ENCODE results near the gene IL4I1.

GRCh38 chr19:49911381-49912145 is 14.9 kb upstream of the IL4I1 start:
- TF ChIP-seq JUN (IDR thresholded peaks at IDR 0.05; ENCODE audit: low read depth, low read length) (no peak), KDM1A (IDR thresholded peaks at IDR 0.05; ENCODE audit: borderline replicate concordance, low read length) (no peak), ZNF274 (IDR thresholded peaks at IDR 0.05; ENCODE audit: borderline replicate concordance, extremely low read depth, low read length) (no peak), POLR2A (IDR thresholded peaks at IDR 0.05; ENCODE audit: control extremely low read depth in 1 of 2, low read depth in 2 of 2, low read length in 2 of 2) (peak in 1 of 2 experiments; percentile 68; a peak in 1 of 3 replicates), RAD21 (IDR thresholded peaks at IDR 0.05 in 1 of 2, conservative IDR thresholded peaks at IDR 0.05 in 1 of 2; ENCODE audit: low read depth in 2 of 2, low read length in 2 of 2) (no peak), YY1 (IDR thresholded peaks at IDR 0.05; ENCODE audit: low read depth, low read length) (no peak), RXRA (IDR thresholded peaks at IDR 0.05; ENCODE audit: insufficient read depth, low read depth, low read length) (no peak), EZH2 (IDR thresholded peaks at IDR 0.05; ENCODE audit: low read depth, low read length, severe bottlenecking) (no peak)
- TF ChIP-seq, protein P1, sequence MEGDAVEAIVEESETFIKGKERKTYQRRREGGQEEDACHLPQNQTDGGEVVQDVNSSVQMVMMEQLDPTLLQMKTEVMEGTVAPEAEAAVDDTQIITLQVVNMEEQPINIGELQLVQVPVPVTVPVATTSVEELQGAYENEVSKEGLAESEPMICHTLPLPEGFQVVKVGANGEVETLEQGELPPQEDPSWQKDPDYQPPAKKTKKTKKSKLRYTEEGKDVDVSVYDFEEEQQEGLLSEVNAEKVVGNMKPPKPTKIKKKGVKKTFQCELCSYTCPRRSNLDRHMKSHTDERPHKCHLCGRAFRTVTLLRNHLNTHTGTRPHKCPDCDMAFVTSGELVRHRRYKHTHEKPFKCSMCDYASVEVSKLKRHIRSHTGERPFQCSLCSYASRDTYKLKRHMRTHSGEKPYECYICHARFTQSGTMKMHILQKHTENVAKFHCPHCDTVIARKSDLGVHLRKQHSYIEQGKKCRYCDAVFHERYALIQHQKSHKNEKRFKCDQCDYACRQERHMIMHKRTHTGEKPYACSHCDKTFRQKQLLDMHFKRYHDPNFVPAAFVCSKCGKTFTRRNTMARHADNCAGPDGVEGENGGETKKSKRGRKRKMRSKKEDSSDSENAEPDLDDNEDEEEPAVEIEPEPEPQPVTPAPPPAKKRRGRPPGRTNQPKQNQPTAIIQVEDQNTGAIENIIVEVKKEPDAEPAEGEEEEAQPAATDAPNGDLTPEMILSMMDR (IDR thresholded peaks at IDR 0.05; ENCODE audit: control extremely low read depth in 1 of 3, insufficient read depth in 1 of 3, low read depth in 1 of 3, low read length in 3 of 3): no peak

Data from H1 (cell line).